Right atrium auricular region (tissue), 2 donors: ENCODE results near the gene TMEM185B. TPM values are rescaled to one million over a fixed set of nuclear protein-coding genes. Genes with fewer than 3 reads are reported as not detected.

ENCODE experiments used
- DNase-seq: peaks from one replicate; pipeline ENCODE4 v3.0.0-alpha.2; 2019; ENCODE audit warnings: low spot score
- H3K27ac ChIP-seq, 2 donors: fragments of 200-600 bp; sonication (generic); 1 replicate in 1 of 2; 2 replicates in 1 of 2; pipeline ENCODE4 v1.5.1; 2016 to 2019
- H3K27me3 ChIP-seq, 2 donors: fragments of 200-600 bp; sonication (generic); one replicate each; pipeline versions ENCODE4 v1.5.1 to v1.6.0; 2017 to 2019
- H3K36me3 ChIP-seq: fragments of 200-600 bp; sonication (generic); one replicate; pipeline ENCODE4 v1.5.1; 2016
- H3K4me1 ChIP-seq, 2 donors: fragments of 200-600 bp; sonication (generic); one replicate each; pipeline versions ENCODE4 v1.5.1 to v1.6.0; 2017 to 2019
- H3K4me3 ChIP-seq, 2 donors: fragments of 200-600 bp; sonication (generic); 1 replicate in 1 of 2; 2 replicates in 1 of 2; pipeline ENCODE4 v1.5.1; 2017 to 2019; ENCODE audit warnings: mild to moderate bottlenecking in 1 of 2, moderate library complexity in 1 of 2
- H3K9me3 ChIP-seq, 2 donors: fragments of 200-600 bp; sonication (generic); one replicate each; pipeline ENCODE4 v1.5.1; 2019
- total RNA-seq, 2 donors: library from RNA; depleted of rRNA; stranded (reverse); fragments of >200 nt; gene quantifications; one replicate each; pipeline ENCODE4 v1.1.0, GENCODE V29; 2016
- TF ChIP-seq, protein P1 (sequence below), 2 donors: fragments of 200-600 bp; sonication (generic); IDR thresholded peaks; one replicate each; pipeline ENCODE4 v1.5.1; 2019; ENCODE audit warnings: antibody characterized with exemption in 2 of 2

Gene TMEM185B
- total RNA-seq, 2 donors from 2014 or later = 31.8 to 33.2 TPM

DNA sequence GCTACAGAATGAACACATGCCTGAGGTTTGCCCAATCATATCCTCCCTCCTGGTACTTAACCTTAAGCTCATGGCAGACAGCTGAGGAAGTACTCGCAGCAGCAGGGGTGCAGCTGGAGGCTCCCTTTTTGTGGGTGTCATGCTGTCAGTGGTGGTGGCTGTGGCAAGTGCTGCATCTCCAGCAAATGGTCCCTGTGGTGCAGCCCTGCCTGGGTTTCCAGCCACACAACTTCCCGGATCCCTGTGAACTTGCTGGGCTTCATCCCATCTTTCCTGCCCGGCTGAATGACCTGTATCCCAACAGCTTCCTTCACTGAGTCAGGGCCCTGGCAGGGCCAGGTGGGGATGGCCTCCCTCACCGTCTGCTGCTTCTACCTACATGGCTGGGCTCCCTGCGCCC, 5.0 kb downstream of the TMEM185B start:
- Histone ChIP-seq H3K27me3 (no peaks in the 10 kb centered on the region), H3K9me3 (peaks cover 0 to 5% of the 10 kb centered on the region in 2 donors), H3K36me3 (no peaks in the 10 kb centered on the region), H3K4me3 (no peak overlapping the region), H3K27ac (no peak overlapping the region), H3K4me1 (peaks cover 0 to 24% of the 10 kb centered on the region in 2 donors)
- DNase-seq = no peak
- TF ChIP-seq, protein P1, sequence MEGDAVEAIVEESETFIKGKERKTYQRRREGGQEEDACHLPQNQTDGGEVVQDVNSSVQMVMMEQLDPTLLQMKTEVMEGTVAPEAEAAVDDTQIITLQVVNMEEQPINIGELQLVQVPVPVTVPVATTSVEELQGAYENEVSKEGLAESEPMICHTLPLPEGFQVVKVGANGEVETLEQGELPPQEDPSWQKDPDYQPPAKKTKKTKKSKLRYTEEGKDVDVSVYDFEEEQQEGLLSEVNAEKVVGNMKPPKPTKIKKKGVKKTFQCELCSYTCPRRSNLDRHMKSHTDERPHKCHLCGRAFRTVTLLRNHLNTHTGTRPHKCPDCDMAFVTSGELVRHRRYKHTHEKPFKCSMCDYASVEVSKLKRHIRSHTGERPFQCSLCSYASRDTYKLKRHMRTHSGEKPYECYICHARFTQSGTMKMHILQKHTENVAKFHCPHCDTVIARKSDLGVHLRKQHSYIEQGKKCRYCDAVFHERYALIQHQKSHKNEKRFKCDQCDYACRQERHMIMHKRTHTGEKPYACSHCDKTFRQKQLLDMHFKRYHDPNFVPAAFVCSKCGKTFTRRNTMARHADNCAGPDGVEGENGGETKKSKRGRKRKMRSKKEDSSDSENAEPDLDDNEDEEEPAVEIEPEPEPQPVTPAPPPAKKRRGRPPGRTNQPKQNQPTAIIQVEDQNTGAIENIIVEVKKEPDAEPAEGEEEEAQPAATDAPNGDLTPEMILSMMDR (IDR thresholded peaks at IDR 0.05) = no peak

- Histone ChIP-seq H3K27ac (no peak overlapping the region), H3K4me1 (peaks cover 0 to 7% of the 10 kb centered on the region in 2 donors), H3K4me3 (no peak overlapping the region), H3K9me3 (no peaks in the 10 kb centered on the region), H3K36me3 (no peaks in the 10 kb centered on the region), H3K27me3 (no peaks in the 10 kb centered on the region)
- TF ChIP-seq, protein P1 (IDR thresholded peaks at IDR 0.05) = no peak
- DNase-seq = no peak
Observed at GRCh38 chr2:120210270-120210693, 12.9 kb downstream of the TMEM185B start.

- no peak overlapping the region for H3K4me3 ChIP-seq
- H3K9me3 ChIP-seq = no peaks in the 10 kb centered on the region
- H3K4me1 ChIP-seq = peaks cover 0 to 7% of the 10 kb centered on the region in 2 donors
- DNase-seq = no peak
- TF ChIP-seq, protein P1 (IDR thresholded peaks at IDR 0.05) = no peak
- H3K27me3 ChIP-seq = no peaks in the 10 kb centered on the region
- no peaks in the 10 kb centered on the region for H3K36me3 ChIP-seq
- H3K27ac ChIP-seq = no peak overlapping the region
Observed at GRCh38 chr2:120209427-120210269, 13.6 kb downstream of the TMEM185B start.

DNA sequence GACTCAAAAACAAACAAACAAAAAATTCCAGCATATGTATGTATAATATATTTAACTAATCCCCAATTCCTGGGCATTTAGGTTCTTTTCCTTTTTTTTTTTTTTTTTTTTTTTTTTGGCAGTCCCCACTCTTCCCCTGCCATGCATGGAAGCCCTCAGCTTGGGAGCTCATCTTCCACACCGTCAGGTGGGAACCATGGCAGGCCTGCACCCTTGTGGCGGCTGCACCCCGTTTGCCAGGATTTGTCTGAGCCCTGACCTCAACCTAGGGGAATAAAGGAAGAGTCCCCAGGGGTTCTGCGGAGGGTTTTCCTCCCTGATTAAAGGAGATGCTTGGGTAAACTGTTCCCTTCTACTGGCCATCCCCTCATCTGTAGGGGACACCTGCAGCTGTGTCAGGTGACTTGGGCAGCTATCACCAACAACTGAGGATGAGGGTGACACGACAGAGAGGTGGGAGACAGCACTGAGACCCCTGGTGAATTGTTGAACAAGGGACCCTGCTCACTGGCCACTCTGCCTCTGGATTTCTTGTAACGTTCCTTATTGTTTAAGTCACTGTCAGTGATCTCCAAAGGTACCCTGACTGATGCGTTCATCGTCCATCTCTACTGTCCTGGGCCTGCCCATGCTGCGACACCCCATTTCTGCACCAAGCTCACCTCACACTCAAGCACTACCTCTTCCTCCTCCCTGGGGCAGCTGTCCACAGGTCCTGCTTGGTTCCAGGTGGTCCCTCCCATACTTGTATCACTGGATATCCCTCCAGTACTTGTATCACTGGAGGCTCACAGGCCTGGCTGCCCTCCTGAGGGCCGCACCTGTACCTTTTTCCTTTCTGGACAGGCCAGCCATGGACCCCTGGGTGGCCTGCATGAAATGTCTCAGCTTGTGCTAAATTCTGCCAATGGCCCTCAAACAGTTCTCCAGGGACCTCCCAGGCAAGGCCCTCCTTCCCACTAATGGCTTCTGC, 14.5 kb downstream of the TMEM185B start:
- H3K4me1 ChIP-seq = peaks cover 0 to 15% of the 10 kb centered on the region in 2 donors
- no peak overlapping the region for H3K27ac ChIP-seq
- TF ChIP-seq, protein P1 (IDR thresholded peaks at IDR 0.05) = no peak
- DNase-seq = no peak
- no peaks in the 10 kb centered on the region for H3K9me3 ChIP-seq
- H3K27me3 ChIP-seq = no peaks in the 10 kb centered on the region
- no peaks in the 10 kb centered on the region for H3K36me3 ChIP-seq
- no peak overlapping the region for H3K4me3 ChIP-seq

DNA sequence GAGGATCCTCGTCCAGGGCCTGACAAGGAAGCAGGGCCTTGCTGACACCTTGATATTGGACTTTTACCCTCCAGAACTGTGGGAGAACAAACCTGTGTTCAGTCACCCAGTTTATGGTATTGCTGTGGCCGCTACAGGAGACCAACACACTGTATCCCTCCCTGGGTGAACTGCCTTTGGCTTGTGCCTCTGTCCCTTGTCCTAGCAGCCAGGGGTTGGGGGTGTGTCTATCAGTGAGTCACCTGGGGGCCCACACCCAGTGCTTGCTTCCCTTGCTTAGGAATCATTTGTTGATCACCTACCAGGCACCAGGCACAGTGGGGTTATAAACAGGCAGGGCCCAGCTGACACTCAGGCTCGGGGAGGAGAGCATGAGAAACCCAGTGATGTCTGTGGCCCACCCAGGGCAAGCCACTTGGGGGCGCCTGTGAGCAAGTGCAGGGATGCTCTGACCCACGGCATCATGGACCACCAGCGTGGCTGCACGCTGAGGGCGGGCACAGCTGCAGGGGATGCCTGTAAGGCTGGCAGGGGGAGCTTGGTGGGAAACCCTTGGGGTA, 17.1 kb downstream of the TMEM185B start:
- H3K27ac ChIP-seq = no peak overlapping the region
- no peaks in the 10 kb centered on the region for H3K9me3 ChIP-seq
- no peaks in the 10 kb centered on the region for H3K36me3 ChIP-seq
- DNase-seq = no peak
- H3K4me1 ChIP-seq = peaks cover 0 to 23% of the 10 kb centered on the region in 2 donors
- no peaks in the 10 kb centered on the region for H3K27me3 ChIP-seq
- TF ChIP-seq, protein P1 (IDR thresholded peaks at IDR 0.05) = peak in 1 of 2 donors; percentile 51
- H3K4me3 ChIP-seq = no peak overlapping the region
